A673 (cell line): ENCODE data around the gene LINC00237. TPM values are rescaled to one million over a fixed set of nuclear protein-coding genes. Genes with fewer than 3 reads are reported as not detected.

Source experiments
- BruUV-seq: library from RNA; stranded (reverse); fragments of 400-500 nt; replicated peaks from 2 replicates; lab custom pipeline; 2021; lab: Mats Ljungman, UMichigan
- CTCF ChIA-PET: fragments of 300-600 bp; sonication (Branson Sonifier 250); formaldehyde crosslinking; loops from one replicate; lab custom pipeline; 2022; ENCODE audit warnings: antibody characterized with exemption; lab: Charles Lee
- POLR2A ChIA-PET: fragments of 300-600 bp; sonication (Branson Sonifier 250); formaldehyde crosslinking; loops from one replicate; lab custom pipeline; 2022; ENCODE audit warnings: antibody characterized with exemption; ENCODE audit not compliant: low non-redundant PET; lab: Charles Lee
- DNase-seq: peaks from one replicate; pipeline ENCODE4 v3.0.0-alpha.2; 2015; ENCODE audit warnings: low spot score
- H3K27ac ChIP-seq: fragments of 200-600 bp; sonication (generic); 2 replicates; pipeline ENCODE4 v1.5.1; 2016; ENCODE audit warnings: mixed run types, low read depth, mild to moderate bottlenecking, mixed read lengths, antibody characterized with exemption, low read length; ENCODE audit not compliant: poor library complexity, severe bottlenecking
- H3K27me3 ChIP-seq: fragments of 200-600 bp; sonication (generic); replicated peaks from 2 replicates; pipeline ENCODE4 v1.6.1; 2017; ENCODE audit warnings: mixed run types, low read depth, mild to moderate bottlenecking, mixed read lengths, antibody characterized with exemption, low read length; ENCODE audit not compliant: insufficient read depth, poor library complexity
- H3K36me3 ChIP-seq: fragments of 200-600 bp; sonication (generic); 2 replicates; pipeline ENCODE4 v1.6.1; 2016; ENCODE audit warnings: mixed run types, mild to moderate bottlenecking, mixed read lengths, antibody characterized with exemption, low read length; ENCODE audit not compliant: insufficient read depth, poor library complexity, severe bottlenecking
- H3K4me1 ChIP-seq: fragments of 200-600 bp; sonication (generic); 2 replicates; pipeline ENCODE4 v1.6.1; 2017; ENCODE audit warnings: mixed run types, mild to moderate bottlenecking, mixed read lengths, antibody characterized with exemption, low read length; ENCODE audit not compliant: insufficient read depth, poor library complexity, severe bottlenecking
- H3K4me3 ChIP-seq: fragments of 200-600 bp; sonication (generic); 2 replicates; pipeline ENCODE4 v1.5.1; 2016; ENCODE audit warnings: low read depth, mixed run types, mild to moderate bottlenecking, mixed read lengths, low read length; ENCODE audit not compliant: poor library complexity, severe bottlenecking
- H3K9me3 ChIP-seq: fragments of 200-600 bp; sonication (generic); 2 replicates; pipeline ENCODE4 v1.6.1; 2016; ENCODE audit warnings: mixed run types, low read depth, mild to moderate bottlenecking, mixed read lengths, antibody characterized with exemption, low read length; ENCODE audit not compliant: poor library complexity, severe bottlenecking
- EZH2 ChIP-seq: fragments of 200-600 bp; sonication (generic); IDR thresholded peaks from 2 replicates; pipeline ENCODE4 v1.6.1; 2017; ENCODE audit warnings: borderline replicate concordance, low read depth, mild to moderate bottlenecking, mixed read lengths, antibody characterized with exemption, low read length; ENCODE audit not compliant: poor library complexity, severe bottlenecking
- intact Hi-C: fragments of 100-400 bp; cut with micrococcal nuclease; formaldehyde crosslinking; loops from one replicate; pipeline ENCODE4 v1.10.0; 2022; ENCODE audit not compliant: unreplicated experiment
- total RNA-seq: library from RNA; stranded (reverse); gene quantifications from 2 replicates; pipeline ENCODE4 v1.2.3, GENCODE V29; 2021
- TF ChIP-seq, protein P1 (sequence below): fragments of 300-800, 200-600 bp; sonication (generic); conservative IDR thresholded peaks from 2 replicates; pipeline ENCODE4 v1.5.1; 2017; ENCODE audit warnings: low read depth, mild to moderate bottlenecking, antibody characterized with exemption, low read length, moderate library complexity, mixed read lengths

The LINC00237 gene
- total RNA-seq, 1 experiment from 2014 or later: not detected

DNA sequence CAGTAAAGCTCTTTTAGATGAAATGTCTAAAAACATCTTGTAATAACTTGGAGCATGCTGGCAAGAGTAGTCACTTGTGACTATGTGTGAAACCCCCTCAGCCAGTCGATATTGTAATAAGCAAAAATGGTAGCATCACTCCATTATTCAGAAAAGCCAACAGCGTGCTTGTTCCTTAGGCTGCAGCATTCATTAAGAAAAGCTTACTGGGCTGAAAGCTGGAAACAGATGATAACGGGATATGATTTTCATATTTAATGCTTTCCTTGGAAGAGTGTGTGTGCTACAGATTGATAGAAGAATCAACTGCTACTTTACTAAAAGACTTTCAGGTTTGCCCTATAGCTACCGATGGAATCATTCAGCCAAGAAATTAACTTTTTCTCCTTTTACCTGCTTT, 40.1 kb upstream of the LINC00237 start:
- no peaks in the 10 kb centered on the region for H3K9me3 ChIP-seq
- ChIA-PET POLR2A (no interaction called here), CTCF (no interaction called here)
- no peak overlapping the region for H3K4me3 ChIP-seq
- no peak for DNase-seq
- no peaks in the 10 kb centered on the region for H3K36me3 ChIP-seq
- H3K27me3 ChIP-seq: no peaks in the 10 kb centered on the region
- TF ChIP-seq EZH2: no peak
- TF ChIP-seq, protein P1, sequence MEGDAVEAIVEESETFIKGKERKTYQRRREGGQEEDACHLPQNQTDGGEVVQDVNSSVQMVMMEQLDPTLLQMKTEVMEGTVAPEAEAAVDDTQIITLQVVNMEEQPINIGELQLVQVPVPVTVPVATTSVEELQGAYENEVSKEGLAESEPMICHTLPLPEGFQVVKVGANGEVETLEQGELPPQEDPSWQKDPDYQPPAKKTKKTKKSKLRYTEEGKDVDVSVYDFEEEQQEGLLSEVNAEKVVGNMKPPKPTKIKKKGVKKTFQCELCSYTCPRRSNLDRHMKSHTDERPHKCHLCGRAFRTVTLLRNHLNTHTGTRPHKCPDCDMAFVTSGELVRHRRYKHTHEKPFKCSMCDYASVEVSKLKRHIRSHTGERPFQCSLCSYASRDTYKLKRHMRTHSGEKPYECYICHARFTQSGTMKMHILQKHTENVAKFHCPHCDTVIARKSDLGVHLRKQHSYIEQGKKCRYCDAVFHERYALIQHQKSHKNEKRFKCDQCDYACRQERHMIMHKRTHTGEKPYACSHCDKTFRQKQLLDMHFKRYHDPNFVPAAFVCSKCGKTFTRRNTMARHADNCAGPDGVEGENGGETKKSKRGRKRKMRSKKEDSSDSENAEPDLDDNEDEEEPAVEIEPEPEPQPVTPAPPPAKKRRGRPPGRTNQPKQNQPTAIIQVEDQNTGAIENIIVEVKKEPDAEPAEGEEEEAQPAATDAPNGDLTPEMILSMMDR: no peak
- no TSS peak for BruUV-seq
- intact Hi-C loops: no loop called here
- no peaks in the 10 kb centered on the region for H3K4me1 ChIP-seq
- no peak overlapping the region for H3K27ac ChIP-seq

DNA sequence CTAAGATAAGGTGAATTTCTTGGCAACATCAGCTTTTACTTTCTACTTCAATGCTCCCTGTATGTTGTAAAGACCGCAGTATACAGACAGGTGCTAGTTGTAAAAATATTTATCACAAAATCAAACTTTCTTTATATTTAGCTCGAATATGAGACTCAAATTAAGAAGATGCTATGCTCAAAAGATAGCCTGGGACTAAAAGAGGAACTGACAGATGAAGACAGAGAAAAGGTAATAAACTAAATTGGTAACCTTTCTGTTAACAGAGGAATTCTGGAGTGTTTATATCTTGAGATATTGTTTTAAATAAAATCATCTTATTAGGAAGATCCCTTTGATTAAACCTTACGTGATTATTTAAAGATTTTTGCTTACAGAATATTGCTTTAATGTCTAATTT, 39.3 kb upstream of the LINC00237 start:
- TF ChIP-seq, protein P1: no peak
- TF ChIP-seq EZH2: no peak
- no peaks in the 10 kb centered on the region for H3K36me3 ChIP-seq
- no peak for DNase-seq
- H3K27me3 ChIP-seq: no peaks in the 10 kb centered on the region
- ChIA-PET CTCF (no interaction called here), POLR2A (no interaction called here)
- no peaks in the 10 kb centered on the region for H3K4me1 ChIP-seq
- BruUV-seq: no TSS peak
- H3K27ac ChIP-seq: no peak overlapping the region
- no peaks in the 10 kb centered on the region for H3K9me3 ChIP-seq
- intact Hi-C loops: no loop called here
- no peak overlapping the region for H3K4me3 ChIP-seq

DNA sequence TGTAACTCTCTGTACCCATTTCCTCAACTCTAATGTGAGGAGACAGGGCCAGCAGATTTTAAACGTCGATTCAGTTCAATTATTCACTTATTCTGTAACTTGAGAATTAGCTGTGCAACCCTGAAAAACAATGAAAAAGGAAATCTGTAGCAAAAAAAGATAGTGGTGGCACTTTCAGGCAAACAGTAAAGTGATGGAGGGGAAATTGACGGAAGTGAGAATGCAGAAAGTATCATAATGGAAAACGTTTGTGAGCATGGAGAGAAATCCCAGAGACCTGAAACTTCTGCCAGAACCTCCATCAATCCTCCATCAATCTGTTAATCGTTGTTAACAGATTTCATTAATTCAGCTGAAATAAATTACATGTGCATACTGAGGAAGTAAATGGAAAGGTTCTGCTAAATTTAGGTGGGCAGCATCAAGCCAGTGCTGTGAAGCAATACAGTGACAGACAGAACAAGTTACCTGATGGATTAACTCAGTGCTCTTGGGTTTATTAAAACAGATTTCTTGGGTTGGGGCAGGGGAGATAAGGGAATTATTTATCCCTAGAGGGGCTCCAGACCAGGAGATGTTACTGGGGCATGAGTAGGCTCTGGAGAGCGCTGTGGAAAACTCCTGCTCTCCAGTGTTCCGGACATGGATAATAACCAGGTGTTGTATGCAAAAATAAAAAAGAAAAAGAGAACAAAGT, 37.2 kb upstream of the LINC00237 start:
- no peak for TF ChIP-seq EZH2
- TF ChIP-seq, protein P1: no peak
- Histone ChIP-seq H3K27ac (no peak overlapping the region), H3K4me3 (no peak overlapping the region), H3K36me3 (no peaks in the 10 kb centered on the region), H3K27me3 (no peaks in the 10 kb centered on the region), H3K9me3 (no peaks in the 10 kb centered on the region), H3K4me1 (no peaks in the 10 kb centered on the region)
- ChIA-PET CTCF (no interaction called here), POLR2A (no interaction called here)
- intact Hi-C loops: no loop called here
- BruUV-seq: no TSS peak
- DNase-seq: no peak
